ENCODE measurements around the gene PRSS8. TPM values are rescaled to one million over a fixed set of nuclear protein-coding genes. Genes with fewer than 3 reads are reported as not detected.

Gene PRSS8
- total RNA-seq, 4 donors from 2014 or later, result 42.1 to 89.9 (median 72.8) TPM

DNA sequence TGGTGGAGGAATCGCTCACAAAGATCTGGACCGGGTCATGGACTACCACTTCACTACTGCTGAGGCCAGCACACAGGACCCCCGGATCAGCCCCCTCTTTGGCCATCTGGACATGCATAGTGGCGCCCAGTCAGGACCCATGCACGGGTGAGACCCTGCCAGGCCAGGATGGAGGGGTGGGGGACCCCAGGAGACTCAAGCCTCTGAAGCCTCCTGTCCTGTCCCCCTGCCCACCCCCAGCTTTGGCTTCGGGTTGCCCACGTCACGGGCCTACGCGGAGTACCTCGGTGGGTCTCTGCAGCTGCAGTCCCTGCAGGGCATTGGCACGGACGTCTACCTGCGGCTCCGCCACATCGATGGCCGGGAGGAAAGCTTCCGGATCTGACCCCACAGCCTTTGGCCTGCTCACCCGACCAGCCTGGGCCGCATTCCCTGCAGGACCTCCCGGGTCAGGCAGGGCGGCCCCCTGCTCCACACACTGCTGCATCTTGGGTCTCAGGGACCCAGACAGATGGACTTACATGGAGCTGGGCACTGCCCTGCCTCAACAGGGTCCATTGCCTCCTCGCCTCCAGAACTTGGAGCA lies 23.6 kb downstream of the PRSS8 start:
- intact Hi-C loops (cut with DNase I), result no loop called here
- H3K27ac ChIP-seq, result no peak overlapping the region
- H3K9me3 ChIP-seq, result no peaks in the 10 kb centered on the region
- no peak for DNase-seq
- H3K4me3 ChIP-seq (replicated peaks in 1 of 3), result no peak overlapping the region
- peaks cover 17 to 23% of the 10 kb centered on the region in 2 donors for H3K36me3 ChIP-seq
- H3K4me1 ChIP-seq, result peaks cover 13 to 14% of the 10 kb centered on the region in 2 donors
- H3K27me3 ChIP-seq, result no peaks in the 10 kb centered on the region
- WGBS, 2 donors, result 90 to 95% methylated on average over 18 to 19 of the region's 23 CpGs
- TF ChIP-seq POLR2A (IDR thresholded peaks at IDR 0.05), result no peak
- TF ChIP-seq, protein P1, sequence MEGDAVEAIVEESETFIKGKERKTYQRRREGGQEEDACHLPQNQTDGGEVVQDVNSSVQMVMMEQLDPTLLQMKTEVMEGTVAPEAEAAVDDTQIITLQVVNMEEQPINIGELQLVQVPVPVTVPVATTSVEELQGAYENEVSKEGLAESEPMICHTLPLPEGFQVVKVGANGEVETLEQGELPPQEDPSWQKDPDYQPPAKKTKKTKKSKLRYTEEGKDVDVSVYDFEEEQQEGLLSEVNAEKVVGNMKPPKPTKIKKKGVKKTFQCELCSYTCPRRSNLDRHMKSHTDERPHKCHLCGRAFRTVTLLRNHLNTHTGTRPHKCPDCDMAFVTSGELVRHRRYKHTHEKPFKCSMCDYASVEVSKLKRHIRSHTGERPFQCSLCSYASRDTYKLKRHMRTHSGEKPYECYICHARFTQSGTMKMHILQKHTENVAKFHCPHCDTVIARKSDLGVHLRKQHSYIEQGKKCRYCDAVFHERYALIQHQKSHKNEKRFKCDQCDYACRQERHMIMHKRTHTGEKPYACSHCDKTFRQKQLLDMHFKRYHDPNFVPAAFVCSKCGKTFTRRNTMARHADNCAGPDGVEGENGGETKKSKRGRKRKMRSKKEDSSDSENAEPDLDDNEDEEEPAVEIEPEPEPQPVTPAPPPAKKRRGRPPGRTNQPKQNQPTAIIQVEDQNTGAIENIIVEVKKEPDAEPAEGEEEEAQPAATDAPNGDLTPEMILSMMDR (IDR thresholded peaks at IDR 0.05), result no peak

DNA sequence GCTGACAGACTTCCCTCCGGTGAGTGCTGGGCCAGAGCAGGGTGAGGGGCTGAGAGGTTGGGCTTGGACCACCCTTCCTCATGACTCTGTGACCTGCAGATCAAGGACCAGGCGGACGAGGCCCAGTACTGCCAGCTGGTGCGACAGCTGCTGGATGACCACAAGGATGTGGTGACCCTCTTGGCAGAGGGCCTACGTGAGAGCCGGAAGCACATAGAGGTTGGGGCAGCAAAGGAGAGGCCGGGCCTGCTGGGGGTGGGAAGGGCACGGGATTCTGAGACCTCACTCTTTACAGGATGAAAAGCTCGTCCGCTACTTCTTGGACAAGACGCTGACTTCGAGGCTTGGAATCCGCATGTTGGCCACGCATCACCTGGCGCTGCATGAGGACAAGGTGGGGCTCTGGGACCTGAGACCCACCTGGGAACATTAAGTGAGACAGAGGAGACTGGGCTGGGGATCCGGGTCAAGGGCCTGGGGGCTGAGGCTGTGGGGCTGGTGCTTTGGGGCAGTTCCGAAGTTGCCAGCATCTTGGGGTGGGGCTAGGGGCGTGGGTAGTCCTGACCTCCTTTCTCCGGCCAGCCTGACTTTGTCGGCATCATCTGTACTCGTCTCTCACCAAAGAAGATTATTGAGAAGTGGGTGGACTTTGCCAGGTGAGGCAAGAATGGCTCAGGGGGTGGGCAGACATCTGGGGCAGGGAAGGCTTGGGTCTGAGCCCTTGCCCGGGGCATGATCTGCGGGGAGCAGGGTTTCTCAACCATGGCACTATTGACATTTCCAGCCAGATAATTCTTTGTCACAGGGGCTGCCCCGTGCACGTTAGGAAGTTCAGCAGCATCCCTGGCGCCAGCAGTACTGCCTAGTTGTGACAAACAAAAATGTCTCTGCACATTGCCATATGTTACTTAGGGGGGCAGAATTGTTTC lies 25.2 kb downstream of the PRSS8 start:
- H3K36me3 ChIP-seq, result peaks cover 17 to 23% of the 10 kb centered on the region in 2 donors
- H3K9me3 ChIP-seq, result no peaks in the 10 kb centered on the region
- no peak overlapping the region for H3K4me3 ChIP-seq (replicated peaks in 1 of 3)
- intact Hi-C loops (cut with DNase I), result no loop called here
- DNase-seq, result no peak
- H3K27me3 ChIP-seq, result no peaks in the 10 kb centered on the region
- TF ChIP-seq POLR2A (IDR thresholded peaks at IDR 0.05), result no peak
- TF ChIP-seq, protein P1 (IDR thresholded peaks at IDR 0.05), result no peak
- WGBS, 2 donors, result 89 to 95% methylated on average over 21 to 23 of the region's 26 CpGs
- no peak overlapping the region for H3K27ac ChIP-seq
- H3K4me1 ChIP-seq, result peaks cover 16 to 18% of the 10 kb centered on the region in 2 donors

DNA sequence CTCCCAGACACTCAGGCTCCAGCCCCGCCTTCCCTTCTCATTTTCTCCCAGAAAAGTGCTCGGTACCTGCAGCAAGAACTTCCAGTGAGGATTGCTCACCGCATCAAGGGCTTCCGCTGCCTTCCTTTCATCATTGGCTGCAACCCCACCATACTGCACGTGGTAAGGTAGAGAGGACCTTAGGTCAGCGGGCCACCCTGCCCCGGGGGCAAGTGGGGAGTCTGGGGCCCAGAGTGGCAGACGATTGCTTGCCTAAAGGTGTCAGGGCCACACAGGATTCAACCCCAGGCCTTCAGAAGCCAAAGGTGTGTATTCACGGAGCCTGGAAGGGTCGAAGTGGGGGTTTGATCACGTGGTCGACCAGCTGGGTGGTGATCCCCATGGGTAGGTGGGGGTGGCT lies 25.9 kb downstream of the PRSS8 start:
- H3K27ac ChIP-seq, result no peak overlapping the region
- H3K9me3 ChIP-seq, result no peaks in the 10 kb centered on the region
- no peak overlapping the region for H3K4me3 ChIP-seq (replicated peaks in 1 of 3)
- intact Hi-C loops (cut with DNase I), result no loop called here
- 93 to 94% methylated on average over 12 of the region's 12 CpGs for WGBS, 2 donors
- no peak for DNase-seq
- peaks cover 17 to 23% of the 10 kb centered on the region in 2 donors for H3K36me3 ChIP-seq
- TF ChIP-seq, protein P1 (IDR thresholded peaks at IDR 0.05), result no peak
- no peak for TF ChIP-seq POLR2A (IDR thresholded peaks at IDR 0.05)
- peaks cover 16 to 18% of the 10 kb centered on the region in 2 donors for H3K4me1 ChIP-seq
- H3K27me3 ChIP-seq, result no peaks in the 10 kb centered on the region

DNA sequence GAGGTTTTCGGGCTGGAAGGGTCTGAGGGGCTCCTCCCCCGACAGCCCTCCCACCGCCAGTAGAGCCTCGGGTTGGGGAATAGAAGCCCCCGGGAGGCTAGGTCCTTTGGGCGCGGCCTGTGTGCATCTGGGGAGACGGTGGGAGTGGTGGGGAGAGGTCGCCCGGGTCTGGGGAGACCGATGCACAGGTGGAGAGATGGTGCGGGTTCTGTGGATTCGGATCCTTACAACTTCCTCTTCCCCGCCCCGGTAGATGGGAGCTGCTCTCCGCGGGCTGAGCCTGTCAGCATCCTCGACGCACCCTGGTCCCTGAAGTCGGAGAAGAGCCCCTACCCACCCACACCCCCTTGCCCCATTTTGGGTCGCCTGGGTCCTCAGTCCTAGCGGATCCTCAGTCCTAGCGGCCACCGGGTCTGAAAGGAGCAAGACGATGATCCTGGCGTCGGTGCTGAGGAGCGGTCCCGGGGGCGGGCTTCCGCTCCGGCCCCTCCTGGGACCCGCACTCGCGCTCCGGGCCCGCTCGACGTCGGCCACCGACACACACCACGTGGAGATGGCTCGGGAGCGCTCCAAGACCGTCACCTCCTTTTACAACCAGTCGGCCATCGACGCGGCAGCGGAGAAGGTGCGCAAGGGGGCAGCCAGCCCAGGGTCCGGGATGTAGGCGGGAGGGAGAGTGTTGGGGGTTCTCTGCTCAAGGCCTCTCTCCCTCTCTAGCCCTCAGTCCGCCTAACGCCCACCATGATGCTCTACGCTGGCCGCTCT lies 26.6 kb downstream of the PRSS8 start:
- peaks cover 16 to 18% of the 10 kb centered on the region in 2 donors for H3K4me1 ChIP-seq
- no peak for DNase-seq
- no peak for TF ChIP-seq POLR2A (IDR thresholded peaks at IDR 0.05)
- TF ChIP-seq, protein P1 (IDR thresholded peaks at IDR 0.05), result no peak
- intact Hi-C loops (cut with DNase I), result no loop called here
- H3K27me3 ChIP-seq, result no peaks in the 10 kb centered on the region
- peak overlapping the region; percentile 71 to 99 (median 87) for H3K4me3 ChIP-seq (replicated peaks in 1 of 3)
- no peaks in the 10 kb centered on the region for H3K9me3 ChIP-seq
- H3K36me3 ChIP-seq, result peaks cover 17 to 23% of the 10 kb centered on the region in 2 donors
- 31 to 41% methylated on average over 24 to 57 of the region's 57 CpGs for WGBS, 2 donors
- peak overlapping the region; percentile 26 to 90 (median 52) for H3K27ac ChIP-seq

Data from thyroid gland (tissue), 4 donors.